Mesenteric fat pad (tissue), 1 donor: ENCODE measurements around the gene KLHL7. TPM values are rescaled to one million over a fixed set of nuclear protein-coding genes. Genes with fewer than 3 reads are reported as not detected.
"Not testable (repeated sequence)": the region's sequence is repeated elsewhere in the genome, so short reads cannot be mapped to it uniquely, and the experiment has no call there.

Source experiments
- DNase-seq: peaks from one replicate; pipeline ENCODE4 v3.0.0-alpha.2; 2020; ENCODE audit warnings: low spot score
- total RNA-seq: library from RNA; stranded (reverse); fragmentation: NEBNext Ultra II Directional; extraction: Animal tissue kit (Norgen Biotek cat#: 25700); gene quantifications from one replicate; pipeline ENCODE4 v1.2.1, GENCODE V29; 2021
- donor health status: DM: yes; HTN: yes; CAD: no.

The KLHL7 gene
- total RNA-seq, 1 donor from 2014 or later = 18.9 TPM

GRCh38 chr7:23213755-23214154 is 108.2 kb downstream of the KLHL7 start:
- no peak for DNase-seq

- DNase-seq = no peak
These were observed 108.8 kb downstream of the KLHL7 start for GRCh38 chr7:23214423-23214822.

- DNase-seq = no peak
These were observed 109.4 kb downstream of the KLHL7 start for GRCh38 chr7:23214938-23215337.

- no peak for DNase-seq
These were observed 110.4 kb downstream of the KLHL7 start for GRCh38 chr7:23216021-23216420.

- no peak for DNase-seq
These were observed 112.6 kb downstream of the KLHL7 start for GRCh38 chr7:23218196-23218595.

GRCh38 chr7:23220690-23221305 is 115.2 kb downstream of the KLHL7 start:
- no peak for DNase-seq

- no peak for DNase-seq
These were observed 117.0 kb downstream of the KLHL7 start for GRCh38 chr7:23222439-23223030.

GRCh38 chr7:23224364-23224763 is 118.8 kb downstream of the KLHL7 start:
- not testable (repeated sequence) for DNase-seq

GRCh38 chr7:23226844-23227450 is 121.4 kb downstream of the KLHL7 start:
- no peak for DNase-seq

Other genes starting within 250 kb of the KLHL7 start
- gene HYCC1, start 91.7 kb upstream of the KLHL7 start, total RNA-seq = 70.5 TPM
- 20.8 TPM for gene NUP42, start 76.3 kb downstream of the KLHL7 start, total RNA-seq
- gene GPNMB, start 141.0 kb downstream of the KLHL7 start, total RNA-seq = 183 TPM
- 56.2 TPM for gene MALSU1, start 193.6 kb downstream of the KLHL7 start, total RNA-seq